Activated naive CD4-positive, alpha-beta T cell treated with Interleukin-2 at 50 U/mL for 16 hours (primary cell): ENCODE data around the gene STAG3.
A peak's percentile ranks its signal among the peaks of the same experiment; 100 is the strongest.
"Not testable (repeated sequence)": the region's sequence is repeated elsewhere in the genome, so short reads cannot be mapped to it uniquely, and the experiment has no call there.

Experiments
- DNase-seq: peaks from one replicate; pipeline ENCODE4 v3.0.0-alpha.2; 2020

The STAG3 gene

GRCh38 chr7:100212631-100213286 lies 35.0 kb downstream of the STAG3 start:
- no peak for DNase-seq

GRCh38 chr7:100213672-100214071 lies 36.0 kb downstream of the STAG3 start:
- DNase-seq, result no peak

- not testable (repeated sequence) for DNase-seq
Measured at GRCh38 chr7:100214356-100214755, 36.6 kb downstream of the STAG3 start.

GRCh38 chr7:100215895-100216294 lies 38.2 kb downstream of the STAG3 start:
- DNase-seq, result no peak

GRCh38 chr7:100217934-100218333 lies 40.2 kb downstream of the STAG3 start:
- DNase-seq, result peak; percentile 87

- DNase-seq, result peak; percentile 33
Measured at GRCh38 chr7:100219271-100219737, 41.6 kb downstream of the STAG3 start.

GRCh38 chr7:100219801-100220585 lies 42.3 kb downstream of the STAG3 start, which contains the start of gene PVRIG:
PVRIG (plus strand) TSS chr7:100219949; CDS start chr7:100219971, 22 bp downstream.
- DNase-seq, result peak; percentile 29

- no peak for DNase-seq
Measured at GRCh38 chr7:100220586-100221230, 43.0 kb downstream of the STAG3 start.

- peak; percentile 84 for DNase-seq
Measured at GRCh38 chr7:100221231-100221718, 43.6 kb downstream of the STAG3 start.

- peak; percentile 33 for DNase-seq
Measured at GRCh38 chr7:100221767-100222444, 44.2 kb downstream of the STAG3 start.

- DNase-seq, result no peak
Measured at GRCh38 chr7:100222445-100223132, 44.9 kb downstream of the STAG3 start.

GRCh38 chr7:100223376-100223927 lies 45.7 kb downstream of the STAG3 start:
- DNase-seq, result not testable (repeated sequence)

GRCh38 chr7:100224891-100225290 lies 47.2 kb downstream of the STAG3 start:
- not testable (repeated sequence) for DNase-seq

- peak; percentile 30 for DNase-seq
Measured at GRCh38 chr7:100234660-100235317, 57.1 kb downstream of the STAG3 start.

- not testable (repeated sequence) for DNase-seq
Measured at GRCh38 chr7:100239975-100240374, 62.3 kb downstream of the STAG3 start.

- peak; percentile 59 for DNase-seq
Measured at GRCh38 chr7:100243385-100243784, 65.7 kb downstream of the STAG3 start.

GRCh38 chr7:100244988-100245605 lies 67.4 kb downstream of the STAG3 start:
- DNase-seq, result not testable (repeated sequence)

GRCh38 chr7:100246121-100246864 lies 68.6 kb downstream of the STAG3 start:
- not testable (repeated sequence) for DNase-seq

GRCh38 chr7:100246865-100247137 lies 69.1 kb downstream of the STAG3 start:
- DNase-seq, result not testable (repeated sequence)

- no peak for DNase-seq
Measured at GRCh38 chr7:100247152-100247757, 69.5 kb downstream of the STAG3 start.
